GM18498 (cell line): Measurements from ENCODE around the gene MEOX1.

Source experiments
- ATAC-seq: cut with Tn5 transposase; IDR thresholded peaks from one replicate; pipeline ENCODE4 v1.9.1; 2021; ENCODE audit warnings: mild to moderate bottlenecking, moderate library complexity; ENCODE audit not compliant: unreplicated experiment

Gene MEOX1

DNA sequence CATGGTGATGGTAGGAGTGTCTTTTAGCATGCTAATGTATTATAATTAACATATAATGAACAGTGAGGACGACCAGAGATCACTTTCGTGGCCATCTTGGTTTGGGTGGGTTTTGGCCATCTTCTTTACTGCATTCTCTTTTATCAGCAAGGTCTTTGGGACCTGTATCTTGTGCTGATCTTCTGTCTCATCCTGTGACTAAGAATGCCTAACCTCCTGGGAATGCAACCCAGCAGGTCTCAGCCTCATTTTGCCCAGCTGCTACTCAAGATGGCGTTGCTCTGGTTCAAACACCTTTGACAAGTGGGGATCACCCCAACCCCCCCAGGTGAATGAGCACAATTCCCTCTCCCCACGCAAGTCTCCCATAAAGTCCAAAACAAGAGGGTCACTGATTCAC lies 66.3 kb downstream of the MEOX1 start:
- ATAC-seq: no peak

DNA sequence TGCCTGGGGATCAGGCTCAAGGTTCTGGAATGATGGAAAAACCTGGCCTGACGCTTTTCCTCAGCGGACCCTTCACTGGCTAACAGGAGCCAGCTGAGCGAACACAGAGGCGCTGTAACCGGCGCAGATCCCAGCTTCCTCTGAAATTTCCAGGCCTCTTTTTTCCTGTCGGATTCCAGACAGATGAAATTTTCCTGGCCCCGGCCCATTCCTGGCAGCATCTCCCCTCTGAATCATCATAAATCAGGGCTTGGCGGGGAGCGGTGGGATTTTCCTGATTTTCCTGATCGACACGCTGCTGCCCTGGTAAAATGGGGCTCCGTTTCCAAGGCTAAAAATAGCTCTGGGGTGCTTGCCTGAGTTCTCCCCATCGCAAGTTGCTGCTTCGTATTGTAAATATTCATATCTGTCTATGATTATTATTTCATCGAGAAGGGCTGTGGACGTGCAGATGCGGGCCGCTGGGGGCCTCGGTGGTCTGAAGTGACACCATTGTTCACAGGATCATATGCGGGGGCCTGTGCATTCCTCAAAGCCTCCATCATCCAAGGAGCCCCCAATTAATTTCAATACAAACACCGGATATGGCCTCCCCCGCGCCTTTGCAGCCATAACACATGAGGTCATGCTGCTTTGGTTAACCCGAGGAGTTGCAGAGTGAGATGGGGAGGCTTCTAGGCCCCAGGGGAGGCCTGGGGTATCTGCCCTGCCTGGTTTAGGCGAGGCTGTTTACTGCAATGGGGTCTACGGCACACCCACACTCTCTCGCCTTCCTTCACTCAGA lies 69.8 kb downstream of the MEOX1 start:
- ATAC-seq: no peak

DNA sequence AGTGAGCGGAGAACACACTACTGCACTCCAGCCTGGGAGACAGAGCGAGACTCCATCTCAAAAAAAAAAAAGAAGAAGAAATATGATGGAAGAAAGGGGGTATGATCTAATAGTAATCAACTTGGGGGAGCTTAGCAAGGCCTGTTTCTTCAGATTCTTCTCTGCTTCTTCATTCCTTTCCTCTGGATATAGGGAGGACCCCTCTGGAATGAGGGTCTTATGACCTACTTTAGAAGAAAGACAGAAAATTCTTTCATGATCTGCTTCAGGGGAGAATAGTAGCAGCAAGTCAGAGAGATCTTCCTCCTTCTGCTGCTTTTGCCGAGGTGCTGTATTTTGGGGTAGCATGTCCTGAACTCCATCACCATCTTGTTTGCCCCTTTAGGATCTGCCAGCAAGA lies 70.7 kb downstream of the MEOX1 start:
- no peak for ATAC-seq
